ENCODE results near the gene MDFI. TPM values are rescaled to one million over a fixed set of nuclear protein-coding genes. Genes with fewer than 3 reads are reported as not detected.
"Not testable (repeated sequence)": the region's sequence is repeated elsewhere in the genome, so short reads cannot be mapped to it uniquely, and the experiment has no call there.

MDFI gene
- total RNA-seq, 2 experiments from 2014 or later, result not detected

- no peak for TF ChIP-seq CTCF (conservative IDR thresholded peaks at IDR 0.05; ENCODE audit: low read length)
- TF ChIP-seq EZH2phosphoT487 (IDR thresholded peaks at IDR 0.05; ENCODE audit: borderline replicate concordance, low read depth, low read length), result no peak
- H3K9me2 ChIP-seq (ENCODE audit: insufficient read depth, low read length), result no peaks in the 10 kb centered on the region
- no peaks in the 10 kb centered on the region for H4K20me1 ChIP-seq (ENCODE audit: insufficient read depth, low read length)
- ChIA-PET CTCF (ENCODE audit: unreplicated experiment) (no interaction called here), POLR2A (interaction anchor here (1.3 kb wide), 1 partner anchor 10 kb away, joined by 3 read pairs; no protein-coding TSS in a partner anchor)
- no peak overlapping the region for H3K27ac ChIP-seq (ENCODE audit: low read depth, low read length, poor library complexity, severe bottlenecking)
- DNase-seq (ENCODE audit: low spot score), result no peak
- H3K36me3 ChIP-seq (ENCODE audit: insufficient read depth, low read length), result no peaks in the 10 kb centered on the region
- no peak overlapping the region for H3K4me3 ChIP-seq (ENCODE audit: low read depth, low read length, poor library complexity, severe bottlenecking)
- H3K79me2 ChIP-seq (ENCODE audit: insufficient read depth, low read depth, low read length), result no peaks in the 10 kb centered on the region
- H3K4me2 ChIP-seq (ENCODE audit: low read length), result no peak overlapping the region
- BruUV-seq (replicated peaks), result no TSS peak
- intact Hi-C loops (cut with micrococcal nuclease; ENCODE audit: unreplicated experiment), result no loop called here
- no peak overlapping the region for H2AFZ ChIP-seq (ENCODE audit: low read length)
- no peaks in the 10 kb centered on the region for H3K9me3 ChIP-seq (ENCODE audit: low read length)
- H3K4me1 ChIP-seq (ENCODE audit: insufficient read depth, low read length, poor library complexity, severe bottlenecking), result no peaks in the 10 kb centered on the region
Measured at GRCh38 chr6:41614715-41615114, 23.6 kb upstream of the MDFI start.

- Histone ChIP-seq H3K27ac (ENCODE audit: low read depth, low read length, poor library complexity, severe bottlenecking) (no peak overlapping the region), H4K20me1 (ENCODE audit: insufficient read depth, low read length) (no peaks in the 10 kb centered on the region), H3K4me2 (ENCODE audit: low read length) (no peak overlapping the region), H3K4me3 (ENCODE audit: low read depth, low read length, poor library complexity, severe bottlenecking) (no peak overlapping the region), H3K9me2 (ENCODE audit: insufficient read depth, low read length) (no peaks in the 10 kb centered on the region), H3K9me3 (ENCODE audit: low read length) (no peaks in the 10 kb centered on the region), H3K36me3 (ENCODE audit: insufficient read depth, low read length) (no peaks in the 10 kb centered on the region), H3K79me2 (ENCODE audit: insufficient read depth, low read depth, low read length) (no peaks in the 10 kb centered on the region), H2AFZ (ENCODE audit: low read length) (no peak overlapping the region), H3K4me1 (ENCODE audit: insufficient read depth, low read length, poor library complexity, severe bottlenecking) (no peaks in the 10 kb centered on the region)
- POLR2A ChIA-PET, result no interaction called here
- intact Hi-C loops (cut with micrococcal nuclease; ENCODE audit: unreplicated experiment), result no loop called here
- DNase-seq (ENCODE audit: low spot score), result no peak
- no peak for TF ChIP-seq EZH2phosphoT487 (IDR thresholded peaks at IDR 0.05; ENCODE audit: borderline replicate concordance, low read depth, low read length)
- no peak for TF ChIP-seq CTCF (conservative IDR thresholded peaks at IDR 0.05; ENCODE audit: low read length)
- BruUV-seq (replicated peaks), result no TSS peak
- CTCF ChIA-PET (ENCODE audit: unreplicated experiment), result no interaction called here
Measured at GRCh38 chr6:41615311-41615710, 23.0 kb upstream of the MDFI start.

- H3K27ac ChIP-seq (ENCODE audit: low read depth, low read length, poor library complexity, severe bottlenecking), result no peak overlapping the region
- H2AFZ ChIP-seq (ENCODE audit: low read length), result no peak overlapping the region
- no peak for DNase-seq (ENCODE audit: low spot score)
- H3K36me3 ChIP-seq (ENCODE audit: insufficient read depth, low read length), result no peaks in the 10 kb centered on the region
- no peaks in the 10 kb centered on the region for H3K9me2 ChIP-seq (ENCODE audit: insufficient read depth, low read length)
- POLR2A ChIA-PET, result interaction anchor here (0.6 kb wide), 1 partner anchor 264 kb away, joined by 6 read pairs; no protein-coding TSS in a partner anchor
- no peak overlapping the region for H3K4me3 ChIP-seq (ENCODE audit: low read depth, low read length, poor library complexity, severe bottlenecking)
- no TSS peak for BruUV-seq (replicated peaks)
- CTCF ChIA-PET (ENCODE audit: unreplicated experiment), result no interaction called here
- H3K4me2 ChIP-seq (ENCODE audit: low read length), result no peak overlapping the region
- TF ChIP-seq EZH2phosphoT487 (IDR thresholded peaks at IDR 0.05; ENCODE audit: borderline replicate concordance, low read depth, low read length) (no peak), CTCF (conservative IDR thresholded peaks at IDR 0.05; ENCODE audit: low read length) (no peak)
- intact Hi-C loops (cut with micrococcal nuclease; ENCODE audit: unreplicated experiment), result no loop called here
- H3K79me2 ChIP-seq (ENCODE audit: insufficient read depth, low read depth, low read length), result no peaks in the 10 kb centered on the region
- peaks cover 5% of the 10 kb centered on the region for H3K4me1 ChIP-seq (ENCODE audit: insufficient read depth, low read length, poor library complexity, severe bottlenecking)
- no peaks in the 10 kb centered on the region for H4K20me1 ChIP-seq (ENCODE audit: insufficient read depth, low read length)
- H3K9me3 ChIP-seq (ENCODE audit: low read length), result peaks cover 6% of the 10 kb centered on the region; the same call in 1 of the 2 replicates
Measured at GRCh38 chr6:41618598-41618997, 19.7 kb upstream of the MDFI start.

GRCh38 chr6:41619193-41619592 is 19.1 kb upstream of the MDFI start:
- H4K20me1 ChIP-seq (ENCODE audit: insufficient read depth, low read length); POLR2A ChIA-PET; H3K79me2 ChIP-seq (ENCODE audit: insufficient read depth, low read depth, low read length); H3K4me1 ChIP-seq (ENCODE audit: insufficient read depth, low read length, poor library complexity, severe bottlenecking); CTCF ChIA-PET (ENCODE audit: unreplicated experiment); H3K27ac ChIP-seq (ENCODE audit: low read depth, low read length, poor library complexity, severe bottlenecking); H3K9me3 ChIP-seq (ENCODE audit: low read length); intact Hi-C loops (cut with micrococcal nuclease; ENCODE audit: unreplicated experiment); H3K36me3 ChIP-seq (ENCODE audit: insufficient read depth, low read length); H3K4me2 ChIP-seq (ENCODE audit: low read length); H3K9me2 ChIP-seq (ENCODE audit: insufficient read depth, low read length); H2AFZ ChIP-seq (ENCODE audit: low read length); DNase-seq (ENCODE audit: low spot score); BruUV-seq (replicated peaks); H3K4me3 ChIP-seq (ENCODE audit: low read depth, low read length, poor library complexity, severe bottlenecking): not testable (repeated sequence)
